ENCODE measurements around the gene TIGD1. TPM values are rescaled to one million over a fixed set of nuclear protein-coding genes. Genes with fewer than 3 reads are reported as not detected.

TIGD1 gene
- polyA plus RNA-seq, 3 donors: 1.6 to 4.1 (median 2.1) TPM

GRCh38 chr2:232569541-232569940 lies 19.2 kb upstream of the TIGD1 start:
- peak overlapping the region in 1 of 7 donors; percentile 10 for H3K27ac Mint-ChIP-seq
- H3K27me3 Mint-ChIP-seq (ENCODE audit: low read depth in 3 of 3): peaks cover 0 to 1% (median 0%) of the 10 kb centered on the region in 3 donors
- no peak overlapping the region for H3K4me3 Mint-ChIP-seq
- Histone ChIP-seq H3K4me2 (replicated peaks; ENCODE audit: extremely low read depth, low read length, poor library complexity, severe bottlenecking) (no peak overlapping the region), H3K4me1 (ENCODE audit: control insufficient read depth in 1 of 2, insufficient read depth in 2 of 2, low read length in 2 of 2) (no peaks in the 10 kb centered on the region), H3K36me3 (replicated peaks in 1 of 2; ENCODE audit: control insufficient read depth in 1 of 2, insufficient read depth in 2 of 2, low read length in 2 of 2) (peaks cover 92 to 100% of the 10 kb centered on the region in 2 donors), H3K9me3 (replicated peaks in 1 of 2; ENCODE audit: control insufficient read depth in 1 of 2, insufficient read depth in 1 of 2, low read length in 2 of 2) (no peaks in the 10 kb centered on the region), H2AFZ (ENCODE audit: insufficient read depth, low read depth, low read length, poor library complexity, severe bottlenecking) (no peak overlapping the region), H3K9ac (ENCODE audit: insufficient read depth, low read length, poor library complexity, severe bottlenecking) (no peak overlapping the region), H3K27ac (ENCODE audit: low read depth in 1 of 2, low read length in 2 of 2) (peak overlapping the region in 1 of 2 donors; percentile 31), H3K4me3 (replicated peaks in 1 of 3; ENCODE audit: low read depth in 2 of 3, low read length in 3 of 3) (no peak overlapping the region), H3K79me2 (ENCODE audit: insufficient read depth, low read length) (no peaks in the 10 kb centered on the region), H3K27me3 (ENCODE audit: control insufficient read depth in 2 of 2, insufficient read depth in 2 of 2, low read length in 2 of 2) (no peaks in the 10 kb centered on the region), H4K20me1 (ENCODE audit: insufficient read depth, low read length) (peaks cover 54% of the 10 kb centered on the region)
- intact Hi-C loops (cut with micrococcal nuclease): no loop called here
- peaks cover 4% of the 10 kb centered on the region for H3K4me1 Mint-ChIP-seq
- H3K9me3 Mint-ChIP-seq: peaks cover 0 to 1% (median 0%) of the 10 kb centered on the region in 7 donors
- DNase-seq: no peak
- H3K36me3 Mint-ChIP-seq: peaks cover 94 to 99% of the 10 kb centered on the region in 2 donors
- TF ChIP-seq, protein P1, sequence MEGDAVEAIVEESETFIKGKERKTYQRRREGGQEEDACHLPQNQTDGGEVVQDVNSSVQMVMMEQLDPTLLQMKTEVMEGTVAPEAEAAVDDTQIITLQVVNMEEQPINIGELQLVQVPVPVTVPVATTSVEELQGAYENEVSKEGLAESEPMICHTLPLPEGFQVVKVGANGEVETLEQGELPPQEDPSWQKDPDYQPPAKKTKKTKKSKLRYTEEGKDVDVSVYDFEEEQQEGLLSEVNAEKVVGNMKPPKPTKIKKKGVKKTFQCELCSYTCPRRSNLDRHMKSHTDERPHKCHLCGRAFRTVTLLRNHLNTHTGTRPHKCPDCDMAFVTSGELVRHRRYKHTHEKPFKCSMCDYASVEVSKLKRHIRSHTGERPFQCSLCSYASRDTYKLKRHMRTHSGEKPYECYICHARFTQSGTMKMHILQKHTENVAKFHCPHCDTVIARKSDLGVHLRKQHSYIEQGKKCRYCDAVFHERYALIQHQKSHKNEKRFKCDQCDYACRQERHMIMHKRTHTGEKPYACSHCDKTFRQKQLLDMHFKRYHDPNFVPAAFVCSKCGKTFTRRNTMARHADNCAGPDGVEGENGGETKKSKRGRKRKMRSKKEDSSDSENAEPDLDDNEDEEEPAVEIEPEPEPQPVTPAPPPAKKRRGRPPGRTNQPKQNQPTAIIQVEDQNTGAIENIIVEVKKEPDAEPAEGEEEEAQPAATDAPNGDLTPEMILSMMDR (IDR thresholded peaks at IDR 0.05): no peak
- WGBS (ENCODE audit: insufficient coverage): no CpG with 5 or more reads among the region's 9 CpGs

- no peak overlapping the region for H3K27ac ChIP-seq (ENCODE audit: low read depth in 1 of 2, low read length in 2 of 2)
- H3K4me2 ChIP-seq (replicated peaks; ENCODE audit: extremely low read depth, low read length, poor library complexity, severe bottlenecking): no peak overlapping the region
- H3K9me3 Mint-ChIP-seq: peaks cover 0 to 1% (median 0%) of the 10 kb centered on the region in 7 donors
- no peaks in the 10 kb centered on the region for H3K27me3 ChIP-seq (ENCODE audit: control insufficient read depth in 2 of 2, insufficient read depth in 2 of 2, low read length in 2 of 2)
- H3K9ac ChIP-seq (ENCODE audit: insufficient read depth, low read length, poor library complexity, severe bottlenecking): no peak overlapping the region
- peaks cover 4% of the 10 kb centered on the region for H3K4me1 Mint-ChIP-seq
- WGBS (ENCODE audit: insufficient coverage): 54% methylated on average over 2 of the region's 5 CpGs
- H3K36me3 ChIP-seq (replicated peaks in 1 of 2; ENCODE audit: control insufficient read depth in 1 of 2, insufficient read depth in 2 of 2, low read length in 2 of 2): peaks cover 92 to 99% of the 10 kb centered on the region in 2 donors
- peak in 2 of 3 donors; percentile 8 to 28 for DNase-seq
- intact Hi-C loops (cut with micrococcal nuclease): no loop called here
- no peak overlapping the region for H2AFZ ChIP-seq (ENCODE audit: insufficient read depth, low read depth, low read length, poor library complexity, severe bottlenecking)
- H3K27me3 Mint-ChIP-seq (ENCODE audit: low read depth in 3 of 3): peaks cover 0 to 4% (median 0%) of the 10 kb centered on the region in 3 donors
- H3K9me3 ChIP-seq (replicated peaks in 1 of 2; ENCODE audit: control insufficient read depth in 1 of 2, insufficient read depth in 1 of 2, low read length in 2 of 2): no peaks in the 10 kb centered on the region
- peaks cover 58% of the 10 kb centered on the region for H4K20me1 ChIP-seq (ENCODE audit: insufficient read depth, low read length)
- H3K27ac Mint-ChIP-seq: no peak overlapping the region
- TF ChIP-seq, protein P1 (IDR thresholded peaks at IDR 0.05): no peak
- H3K4me3 ChIP-seq (replicated peaks in 1 of 3; ENCODE audit: low read depth in 2 of 3, low read length in 3 of 3): no peak overlapping the region
- no peak overlapping the region for H3K4me3 Mint-ChIP-seq
- H3K79me2 ChIP-seq (ENCODE audit: insufficient read depth, low read length): no peaks in the 10 kb centered on the region
- H3K4me1 ChIP-seq (ENCODE audit: control insufficient read depth in 1 of 2, insufficient read depth in 2 of 2, low read length in 2 of 2): no peaks in the 10 kb centered on the region
- H3K36me3 Mint-ChIP-seq: peaks cover 95 to 100% of the 10 kb centered on the region in 2 donors
These were observed 17.8 kb upstream of the TIGD1 start for GRCh38 chr2:232568161-232568560.
